ENCODE data around the gene FEM1C. TPM values are rescaled to one million over a fixed set of nuclear protein-coding genes. Genes with fewer than 3 reads are reported as not detected.
A peak's percentile ranks its signal among the peaks of the same experiment; 100 is the strongest.

FEM1C gene
- total RNA-seq, 2 donors from 2014 or later: 31.3 to 31.7 TPM

- no peak for DNase-seq
- H3K36me3 Mint-ChIP-seq (ENCODE audit: low read depth): peaks cover 2% of the 10 kb centered on the region
- no peak for ATAC-seq
- no peak overlapping the region for H3K27ac Mint-ChIP-seq
- peaks cover 54% of the 10 kb centered on the region for H3K27me3 Mint-ChIP-seq
- H3K9me3 ChIP-seq (ENCODE audit: control insufficient read depth, low read length, poor library complexity, severe bottlenecking): no peaks in the 10 kb centered on the region
- peaks cover 4% of the 10 kb centered on the region for H3K4me1 Mint-ChIP-seq
- H3K4me3 Mint-ChIP-seq: no peak overlapping the region
Observed at GRCh38 chr5:115475788-115476187, 68.8 kb downstream of the FEM1C start.

- DNase-seq: no peak
- Mint-ChIP-seq H3K27ac (peak overlapping the region; percentile 60), H3K27me3 (peaks cover 23% of the 10 kb centered on the region), H3K36me3 (ENCODE audit: low read depth) (peaks cover 2% of the 10 kb centered on the region), H3K4me1 (peaks cover 4% of the 10 kb centered on the region), H3K4me3 (peak overlapping the region; percentile 37)
- H3K9me3 ChIP-seq (ENCODE audit: control insufficient read depth, low read length, poor library complexity, severe bottlenecking): no peaks in the 10 kb centered on the region
- no peak for ATAC-seq
Observed at GRCh38 chr5:115472271-115473025, 72.1 kb downstream of the FEM1C start.

- no peak overlapping the region for H3K27ac Mint-ChIP-seq
- H3K4me1 Mint-ChIP-seq: peaks cover 4% of the 10 kb centered on the region
- H3K36me3 Mint-ChIP-seq (ENCODE audit: low read depth): no peaks in the 10 kb centered on the region
- DNase-seq: no peak
- peaks cover 14% of the 10 kb centered on the region for H3K27me3 Mint-ChIP-seq
- ATAC-seq: no peak
- H3K9me3 ChIP-seq (ENCODE audit: control insufficient read depth, low read length, poor library complexity, severe bottlenecking): no peaks in the 10 kb centered on the region
- H3K4me3 Mint-ChIP-seq: no peak overlapping the region
Observed at GRCh38 chr5:115471345-115472063, 73.1 kb downstream of the FEM1C start.

GRCh38 chr5:115470921-115471320 is 73.7 kb downstream of the FEM1C start:
- Mint-ChIP-seq H3K4me1 (peaks cover 4% of the 10 kb centered on the region), H3K27ac (no peak overlapping the region), H3K36me3 (ENCODE audit: low read depth) (no peaks in the 10 kb centered on the region), H3K27me3 (peaks cover 14% of the 10 kb centered on the region), H3K4me3 (no peak overlapping the region)
- no peak for ATAC-seq
- DNase-seq: no peak
- H3K9me3 ChIP-seq (ENCODE audit: control insufficient read depth, low read length, poor library complexity, severe bottlenecking): no peaks in the 10 kb centered on the region

Other genes with a start within 250 kb of the FEM1C start
- 1 to 10 TPM; 2.8 to 3.5 TPM for gene CCDC112, start 248.1 kb downstream of the FEM1C start, total RNA-seq
- under 1 TPM; 0.52 to 0.90 TPM for gene TICAM2, start 57.7 kb upstream of the FEM1C start, total RNA-seq
- gene TMED7, start 81.3 kb upstream of the FEM1C start, total RNA-seq: 10 to 100 TPM; 49.0 to 53.7 TPM

Data from T-helper 17 cell (primary cell).